HepG2 (cell line): ENCODE data around the gene ZNF638. TPM values are rescaled to one million over a fixed set of nuclear protein-coding genes. Genes with fewer than 3 reads are reported as not detected.

Experiments
- FOSL1 ChIP-seq: sonication (generic); formaldehyde crosslinking; IDR thresholded peaks from 2 replicates; pipeline ENCODE4 v1.9.0; 2021; ENCODE audit warnings: missing genetic modification reagents, borderline replicate concordance
- HMG20A ChIP-seq: IDR thresholded peaks from 2 replicates; pipeline ENCODE4 v1.6.1; 2016; ENCODE audit warnings: borderline replicate concordance
- NKX3-1 ChIP-seq: sonication (generic); formaldehyde crosslinking; IDR thresholded peaks from 2 replicates; pipeline ENCODE4 v1.5.0; 2020; ENCODE audit warnings: missing genetic modification reagents
- PCBP1 ChIP-seq: fragments of 200-400 bp; formaldehyde crosslinking; IDR thresholded peaks from 2 replicates; pipeline ENCODE4 v1.6.1; 2017; ENCODE audit warnings: mild to moderate bottlenecking, low read depth, low read length, borderline replicate concordance
- SIN3B ChIP-seq: fragments of 150-350 bp; IDR thresholded peaks from 2 replicates; pipeline ENCODE4 v1.6.1; 2014; ENCODE audit warnings: low read length
- SRSF1 ChIP-seq: fragments of 200-400 bp; formaldehyde crosslinking; optimal IDR thresholded peaks from 2 replicates; pipeline ENCODE3; 2017; ENCODE audit warnings: mild to moderate bottlenecking, low read depth, low read length, moderate library complexity
- SSRP1 ChIP-seq: IDR thresholded peaks from 2 replicates; pipeline ENCODE4 v1.6.1; 2016; ENCODE audit warnings: control low read depth
- ZFYVE20 ChIP-seq: sonication (generic); formaldehyde crosslinking; IDR thresholded peaks from 2 replicates; pipeline ENCODE4 v1.8.0; 2023; ENCODE audit warnings: low read depth, mild to moderate bottlenecking, moderate library complexity, missing genetic modification reagents, borderline replicate concordance
- ZNF138 ChIP-seq: sonication (generic); formaldehyde crosslinking; IDR thresholded peaks from 2 replicates; pipeline ENCODE4 v1.5.0; 2020; ENCODE audit warnings: mild to moderate bottlenecking, low read depth, missing genetic modification reagents
- ZNF326 ChIP-seq: sonication (generic); formaldehyde crosslinking; IDR thresholded peaks from 2 replicates; pipeline ENCODE4 v1.4.0; 2020; ENCODE audit warnings: missing genetic modification reagents, borderline replicate concordance
- ZNF44 ChIP-seq: sonication (generic); formaldehyde crosslinking; IDR thresholded peaks from 2 replicates; pipeline ENCODE4 v1.5.1; 2020; ENCODE audit warnings: mild to moderate bottlenecking, missing genetic modification reagents
- ZNF607 ChIP-seq: sonication (generic); formaldehyde crosslinking; IDR thresholded peaks from 2 replicates; pipeline ENCODE4 v1.5.1; 2020; ENCODE audit warnings: missing genetic modification reagents, mild to moderate bottlenecking, borderline replicate concordance
- ZNF761 ChIP-seq: sonication (generic); formaldehyde crosslinking; conservative IDR thresholded peaks from 2 replicates; pipeline ENCODE4 v1.4.0; 2020; ENCODE audit warnings: mild to moderate bottlenecking, missing genetic modification reagents
- polyA plus RNA-seq, 8 experiments: library from polyadenylated mRNA; depleted of rRNA in 3 of 8; stranded (reverse) in 7 of 8; unstranded in 1 of 8; fragments of >200 nt; fragmentation: Illumina TruSeq in 4 of 8; extraction: Trizol in 4 of 8; gene quantifications; 2 replicates each; pipeline versions ENCODE4 v1.2.1 to v1.2.3, GENCODE V29; 2011 to 2016; ENCODE audit warnings: low read depth in 4 of 8, missing spikeins in 1 of 8, mixed read lengths in 1 of 8; ENCODE audit not compliant: insufficient read depth in 1 of 8
- total RNA-seq, 5 experiments: library from RNA; depleted of rRNA; stranded (reverse); fragments of >200 nt; fragmentation: Illumina TruSeq; extraction: Trizol; gene quantifications; 2 replicates each; pipeline ENCODE4 v1.2.3, GENCODE V29; 2016; ENCODE audit warnings: low read depth in 1 of 5
- TF ChIP-seq, protein P1 (sequence below): sonication (generic); formaldehyde crosslinking; IDR thresholded peaks from 2 replicates; pipeline ENCODE4 v1.5.0; 2020; ENCODE audit warnings: mild to moderate bottlenecking, missing genetic modification reagents
- TF ChIP-seq, protein P2 (sequence below): sonication (generic); formaldehyde crosslinking; IDR thresholded peaks from 2 replicates; pipeline ENCODE4 v1.4.0; 2020; ENCODE audit warnings: mild to moderate bottlenecking, missing genetic modification reagents
- TF ChIP-seq, protein P3 (sequence below): sonication (generic); formaldehyde crosslinking; IDR thresholded peaks from 2 replicates; pipeline ENCODE4 v1.4.0; 2020; ENCODE audit warnings: low read depth, mild to moderate bottlenecking, missing genetic modification reagents

ZNF638 gene
- total and polyA plus RNA-seq, 2 of the 13 experiments (the other 11 are each of a cell fraction or from before 2014, with no cell fraction given), result 92.7 to 144 TPM

DNA sequence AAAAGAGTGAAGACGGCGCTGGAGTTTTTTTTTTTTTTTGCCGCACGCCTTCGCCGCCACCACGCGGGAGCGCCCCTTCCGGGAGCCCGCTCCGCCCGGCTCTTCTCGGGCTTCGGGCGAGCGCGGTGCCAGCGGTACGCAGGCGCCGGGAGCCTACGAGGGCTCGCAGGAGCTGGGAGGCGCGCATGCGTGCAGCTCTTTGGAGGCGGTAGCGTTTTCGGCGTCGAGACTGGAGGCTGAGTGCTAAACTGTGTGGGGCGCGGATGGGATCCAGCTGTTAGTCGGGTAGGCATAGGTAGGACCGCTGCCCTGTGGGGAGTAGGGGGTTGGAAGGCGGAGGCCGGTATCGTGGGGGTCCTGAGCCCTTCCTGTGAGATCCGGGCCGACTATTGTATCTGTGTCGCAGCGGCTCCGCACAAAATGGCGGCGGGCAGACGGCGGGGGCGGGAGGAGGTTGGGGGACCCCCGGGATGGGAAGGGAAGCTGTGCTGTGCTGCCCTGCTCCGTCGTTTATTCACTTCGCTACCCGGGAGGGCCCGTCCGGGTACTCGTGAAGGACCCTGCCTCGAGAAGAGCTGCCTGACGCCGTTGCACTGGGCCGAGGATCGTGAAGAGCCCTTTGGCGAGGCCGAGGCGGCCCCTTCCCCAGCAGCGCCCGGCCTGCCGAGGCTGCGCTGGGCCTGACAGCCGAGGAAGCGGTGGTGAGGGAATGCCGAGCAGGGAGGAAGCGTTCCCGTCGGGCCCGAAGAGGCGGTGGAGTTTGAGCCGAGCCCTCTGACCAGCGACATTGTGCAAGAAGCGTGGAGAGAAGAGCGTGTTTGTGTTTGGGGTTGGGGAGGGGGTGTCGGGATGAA, at the start of gene ZNF638 (continued):
- TF ChIP-seq, protein P1, sequence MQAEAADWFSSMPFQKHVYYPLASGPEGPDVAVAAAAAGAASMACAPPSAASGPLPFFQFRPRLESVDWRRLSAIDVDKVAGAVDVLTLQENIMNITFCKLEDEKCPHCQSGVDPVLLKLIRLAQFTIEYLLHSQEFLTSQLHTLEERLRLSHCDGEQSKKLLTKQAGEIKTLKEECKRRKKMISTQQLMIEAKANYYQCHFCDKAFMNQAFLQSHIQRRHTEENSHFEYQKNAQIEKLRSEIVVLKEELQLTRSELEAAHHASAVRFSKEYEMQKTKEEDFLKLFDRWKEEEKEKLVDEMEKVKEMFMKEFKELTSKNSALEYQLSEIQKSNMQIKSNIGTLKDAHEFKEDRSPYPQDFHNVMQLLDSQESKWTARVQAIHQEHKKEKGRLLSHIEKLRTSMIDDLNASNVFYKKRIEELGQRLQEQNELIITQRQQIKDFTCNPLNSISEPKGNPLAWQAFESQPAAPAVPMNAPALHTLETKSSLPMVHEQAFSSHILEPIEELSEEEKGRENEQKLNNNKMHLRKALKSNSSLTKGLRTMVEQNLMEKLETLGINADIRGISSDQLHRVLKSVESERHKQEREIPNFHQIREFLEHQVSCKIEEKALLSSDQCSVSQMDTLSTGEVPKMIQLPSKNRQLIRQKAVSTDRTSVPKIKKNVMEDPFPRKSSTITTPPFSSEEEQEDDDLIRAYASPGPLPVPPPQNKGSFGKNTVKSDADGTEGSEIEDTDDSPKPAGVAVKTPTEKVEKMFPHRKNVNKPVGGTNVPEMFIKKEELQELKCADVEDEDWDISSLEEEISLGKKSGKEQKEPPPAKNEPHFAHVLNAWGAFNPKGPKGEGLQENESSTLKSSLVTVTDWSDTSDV, result peak; percentile 23; the same call in 1 of the 2 replicates
- no peak for TF ChIP-seq HMG20A (CRISPR knock-in tag)
- TF ChIP-seq SRSF1, result peak; percentile 19
- TF ChIP-seq FOSL1, result no peak
- TF ChIP-seq NKX3-1 (CRISPR knock-in tag), result no peak
- TF ChIP-seq ZNF761 (CRISPR knock-in tag), result no peak
- peak; percentile 87; the same call in 1 of the 2 replicates for TF ChIP-seq PCBP1
- TF ChIP-seq SSRP1 (CRISPR knock-in tag), result peak; percentile 73; the same call in 1 of the 2 replicates
- TF ChIP-seq, protein P2, sequence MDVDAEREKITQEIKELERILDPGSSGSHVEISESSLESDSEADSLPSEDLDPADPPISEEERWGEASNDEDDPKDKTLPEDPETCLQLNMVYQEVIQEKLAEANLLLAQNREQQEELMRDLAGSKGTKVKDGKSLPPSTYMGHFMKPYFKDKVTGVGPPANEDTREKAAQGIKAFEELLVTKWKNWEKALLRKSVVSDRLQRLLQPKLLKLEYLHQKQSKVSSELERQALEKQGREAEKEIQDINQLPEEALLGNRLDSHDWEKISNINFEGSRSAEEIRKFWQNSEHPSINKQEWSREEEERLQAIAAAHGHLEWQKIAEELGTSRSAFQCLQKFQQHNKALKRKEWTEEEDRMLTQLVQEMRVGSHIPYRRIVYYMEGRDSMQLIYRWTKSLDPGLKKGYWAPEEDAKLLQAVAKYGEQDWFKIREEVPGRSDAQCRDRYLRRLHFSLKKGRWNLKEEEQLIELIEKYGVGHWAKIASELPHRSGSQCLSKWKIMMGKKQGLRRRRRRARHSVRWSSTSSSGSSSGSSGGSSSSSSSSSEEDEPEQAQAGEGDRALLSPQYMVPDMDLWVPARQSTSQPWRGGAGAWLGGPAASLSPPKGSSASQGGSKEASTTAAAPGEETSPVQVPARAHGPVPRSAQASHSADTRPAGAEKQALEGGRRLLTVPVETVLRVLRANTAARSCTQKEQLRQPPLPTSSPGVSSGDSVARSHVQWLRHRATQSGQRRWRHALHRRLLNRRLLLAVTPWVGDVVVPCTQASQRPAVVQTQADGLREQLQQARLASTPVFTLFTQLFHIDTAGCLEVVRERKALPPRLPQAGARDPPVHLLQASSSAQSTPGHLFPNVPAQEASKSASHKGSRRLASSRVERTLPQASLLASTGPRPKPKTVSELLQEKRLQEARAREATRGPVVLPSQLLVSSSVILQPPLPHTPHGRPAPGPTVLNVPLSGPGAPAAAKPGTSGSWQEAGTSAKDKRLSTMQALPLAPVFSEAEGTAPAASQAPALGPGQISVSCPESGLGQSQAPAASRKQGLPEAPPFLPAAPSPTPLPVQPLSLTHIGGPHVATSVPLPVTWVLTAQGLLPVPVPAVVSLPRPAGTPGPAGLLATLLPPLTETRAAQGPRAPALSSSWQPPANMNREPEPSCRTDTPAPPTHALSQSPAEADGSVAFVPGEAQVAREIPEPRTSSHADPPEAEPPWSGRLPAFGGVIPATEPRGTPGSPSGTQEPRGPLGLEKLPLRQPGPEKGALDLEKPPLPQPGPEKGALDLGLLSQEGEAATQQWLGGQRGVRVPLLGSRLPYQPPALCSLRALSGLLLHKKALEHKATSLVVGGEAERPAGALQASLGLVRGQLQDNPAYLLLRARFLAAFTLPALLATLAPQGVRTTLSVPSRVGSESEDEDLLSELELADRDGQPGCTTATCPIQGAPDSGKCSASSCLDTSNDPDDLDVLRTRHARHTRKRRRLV, result peak; percentile 78; the same call in 1 of the 2 replicates
- TF ChIP-seq ZNF44, result no peak
- no peak; the same call in 1 of the 2 replicates for TF ChIP-seq ZNF138
- TF ChIP-seq ZNF326 (CRISPR knock-in tag), result no peak
- TF ChIP-seq ZNF607, result no peak; the same call in 1 of the 2 replicates
- peak; percentile 92; the same call in 1 of the 2 replicates for TF ChIP-seq ZFYVE20 (CRISPR knock-in tag)
- TF ChIP-seq, protein P3, sequence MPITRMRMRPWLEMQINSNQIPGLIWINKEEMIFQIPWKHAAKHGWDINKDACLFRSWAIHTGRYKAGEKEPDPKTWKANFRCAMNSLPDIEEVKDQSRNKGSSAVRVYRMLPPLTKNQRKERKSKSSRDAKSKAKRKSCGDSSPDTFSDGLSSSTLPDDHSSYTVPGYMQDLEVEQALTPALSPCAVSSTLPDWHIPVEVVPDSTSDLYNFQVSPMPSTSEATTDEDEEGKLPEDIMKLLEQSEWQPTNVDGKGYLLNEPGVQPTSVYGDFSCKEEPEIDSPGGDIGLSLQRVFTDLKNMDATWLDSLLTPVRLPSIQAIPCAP, result no peak
- peak; percentile 46; the same call in 1 of the 2 replicates for TF ChIP-seq SIN3B
